ENCODE measurements around the gene RNF168.
"Not testable (repeated sequence)": the region's sequence is repeated elsewhere in the genome, so short reads cannot be mapped to it uniquely, and the experiment has no call there.

- TF ChIP-seq POLR2A, CTCF, EP300 (IDR thresholded peaks at IDR 0.05): not testable (repeated sequence)
Measured at GRCh38 chr3:196521291-196521690, 17.7 kb upstream of the RNF168 start.
